Measurements from ENCODE around the gene PPP6R3. TPM values are rescaled to one million over a fixed set of nuclear protein-coding genes. Genes with fewer than 3 reads are reported as not detected.

The PPP6R3 gene
- total and polyA plus RNA-seq, 2 of the 8 experiments (the other 6 are each of a cell fraction or from before 2014, with no cell fraction given), result 44.6 to 150 TPM

GRCh38 chr11:68438658-68439259, 21.8 kb upstream of the PPP6R3 start:
- FAIRE-seq, result no peak
- Histone ChIP-seq H4K5ac (ENCODE audit: insufficient read length, low read depth, low read length) (no peak overlapping the region), H3K18ac (ENCODE audit: extremely low read depth, low read length) (no peak overlapping the region; the same call in 1 of the 2 replicates), H4K8ac (ENCODE audit: extremely low read depth, insufficient read depth, low read length) (no peak overlapping the region), H3K27me3 (replicated peaks in 1 of 4; ENCODE audit: control insufficient read depth in 3 of 4, extremely low read depth in 1 of 4, insufficient read depth in 3 of 4, low read length in 3 of 4) (no peaks in the 10 kb centered on the region), H2BK5ac (ENCODE audit: low read depth, low read length) (no peak overlapping the region), H2BK12ac (ENCODE audit: low read depth, low read length) (peak overlapping the region; percentile 75; the same call in 1 of the 2 replicates), H3K14ac (ENCODE audit: insufficient read length) (no peak overlapping the region), H3K4me2 (ENCODE audit: insufficient read depth in 1 of 2, low read depth in 2 of 2, low read length in 2 of 2) (no peak overlapping the region), H3K79me2 (ENCODE audit: control insufficient read depth in 1 of 2, insufficient read depth in 2 of 2, low read length in 2 of 2) (no peaks in the 10 kb centered on the region), H3K56ac (replicated peaks; ENCODE audit: insufficient read length, low read depth, low read length) (no peak overlapping the region), H4K91ac (replicated peaks; ENCODE audit: insufficient read length, low read length) (no peak overlapping the region), H2BK15ac (ENCODE audit: low read length) (no peak overlapping the region), H2AFZ (ENCODE audit: low read length) (no peak overlapping the region), H2AK5ac (ENCODE audit: low read depth, low read length) (no peak overlapping the region), H3K4me1 (replicated peaks in 1 of 4; ENCODE audit: control insufficient read depth in 3 of 4, insufficient read depth in 4 of 4, low read length in 3 of 4) (peaks cover 3 to 22% (median 9%) of the 10 kb centered on the region in 4 experiments), H3K23ac (ENCODE audit: insufficient read length) (no peak overlapping the region), H3K9me3 (ENCODE audit: insufficient read depth in 2 of 2, low read depth in 1 of 2, low read length in 1 of 2) (no peaks in the 10 kb centered on the region), H3K9ac (replicated peaks in 1 of 4; ENCODE audit: extremely low read depth in 1 of 4, low read depth in 3 of 4, low read length in 3 of 4) (no peak overlapping the region), H3K4ac (replicated peaks; ENCODE audit: insufficient read length, low read depth, low read length) (peak overlapping the region; percentile 73), H2BK20ac (ENCODE audit: low read length) (no peak overlapping the region), H3K4me3 (ENCODE audit: extremely low read depth in 1 of 4, insufficient read depth in 2 of 4, low read depth in 3 of 4, low read length in 4 of 4) (no peak overlapping the region), H3K27ac (ENCODE audit: low read depth, low read length) (no peak overlapping the region), H4K20me1 (replicated peaks in 1 of 2; ENCODE audit: control insufficient read depth in 1 of 2, insufficient read depth in 2 of 2, low read length in 2 of 2) (peaks cover 0 to 9% of the 10 kb centered on the region in 2 experiments), H3K23me2 (ENCODE audit: low read depth, low read length) (no peaks in the 10 kb centered on the region), H3K79me1 (ENCODE audit: low read depth, low read length) (no peaks in the 10 kb centered on the region), H2BK120ac (replicated peaks; ENCODE audit: low read depth, low read length) (no peak overlapping the region), H3K36me3 (ENCODE audit: control insufficient read depth in 2 of 4, insufficient read depth in 4 of 4, low read length in 3 of 4) (peaks cover 0 to 5% (median 1%) of the 10 kb centered on the region in 4 experiments; a peak in 4 of 8 replicates)
- WGBS, 2 experiments (ENCODE audit: extremely low coverage in 1 of 2, insufficient coverage in 1 of 2, insufficient read length in 1 of 2, insufficient replicate concordance in 2 of 2, low coverage in 1 of 2, low lambda C conversion rate in 2 of 2, missing lambda C conversion rate in 1 of 2), result 97% methylated on average over 6 of the region's 6 CpGs; no CpG with 5 or more reads in 1 of the 2 experiments
- CTCF ChIA-PET (ENCODE audit: partially characterized antibody), result interaction anchor here (0.8 to 2.2 kb wide), 8 partner anchors 15 to 141 kb away, joined by 3 to 8 read pairs (median 5); no protein-coding TSS in a partner anchor
- POLR2A ChIA-PET (ENCODE audit: partially characterized antibody), result interaction anchor here (1.2 kb wide), 1 partner anchor 22 kb away, joined by 4 read pairs; the partner anchor contains the start of gene PPP6R3
- DNase-seq (ENCODE audit: low read depth in 1 of 2, low spot score in 2 of 2), result no peak
- TF ChIP-seq SRF (IDR thresholded peaks at IDR 0.05; ENCODE audit: low read depth, low read length) (0 out of 2 replicates have a peak, but pooled peaks have one; percentile 21), KDM4A (IDR thresholded peaks at IDR 0.05; ENCODE audit: low read depth, low read length, severe bottlenecking) (no peak)
